Aortic smooth muscle cell (primary cell): ENCODE results near the gene CCDC124. TPM values are rescaled to one million over a fixed set of nuclear protein-coding genes. Genes with fewer than 3 reads are reported as not detected.

Experiments
- total RNA-seq: library from RNA; depleted of rRNA; stranded (reverse); fragments of >200 nt; gene quantifications from 2 replicates; pipeline ENCODE4 v1.2.3, GENCODE V29; 2014

The CCDC124 gene
- total RNA-seq = 39.7 and 50.9 TPM in 2 replicates

DNA sequence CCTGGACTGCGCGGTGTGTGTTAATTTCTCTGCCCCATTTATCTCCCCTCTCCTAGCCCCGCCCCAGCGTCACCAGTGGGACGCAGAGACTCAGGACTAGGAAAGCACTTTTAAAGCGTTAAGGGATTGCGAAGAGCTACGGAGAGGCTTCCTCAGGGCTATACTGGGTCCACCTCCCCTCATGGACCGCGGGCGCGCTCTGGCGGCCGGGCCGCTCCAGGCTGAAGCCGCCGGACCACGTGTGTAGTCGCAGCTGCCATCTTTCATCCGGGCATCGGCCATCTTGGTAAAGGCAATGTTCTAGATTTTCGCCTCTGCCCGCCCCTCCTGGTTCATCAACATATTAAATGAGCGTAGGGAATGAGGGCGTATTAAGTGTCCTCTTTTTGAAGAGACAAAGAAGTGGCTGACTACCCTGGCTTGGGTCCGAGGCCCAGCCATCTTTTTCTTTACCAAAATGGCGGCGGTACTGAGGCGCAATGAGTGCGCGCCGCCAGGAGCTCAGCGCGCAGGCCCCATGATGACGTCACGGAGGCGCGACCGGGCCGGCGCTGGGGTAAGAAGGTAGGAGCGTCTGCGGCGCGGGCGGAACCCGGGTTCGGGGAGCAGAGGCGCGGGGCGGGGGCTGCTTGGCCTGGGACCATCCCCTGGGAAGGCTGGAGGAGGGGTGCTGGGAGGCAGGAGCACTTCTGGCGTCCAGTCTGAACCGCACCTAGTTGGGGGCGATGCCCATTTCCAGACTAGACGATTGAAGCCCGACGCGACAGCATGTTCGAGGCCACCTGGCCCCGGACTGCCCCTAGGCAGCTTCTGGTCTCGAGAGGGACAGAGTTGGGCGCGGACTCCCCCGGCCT is at the start of gene CCDC124:
Gene CCDC124 (plus strand): TSS at position 531 of the 854 bp plus-strand sequence. CDS start 3,406 bp downstream, outside the sequence.

GRCh38 chr19:17966550-17967256 is 33.9 kb downstream of the CCDC124 start, which contains the start of gene KCNN1:
KCNN1 (plus strand) TSS chr19:17967107; CDS start chr19:17973889, 6,782 bp downstream.

Other genes starting within 250 kb of the CCDC124 start
- gene UNC13A, start 244.7 kb upstream of the CCDC124 start, total RNA-seq = 10.2 and 11.1 TPM in 2 replicates
- gene MAP1S, start 213.5 kb upstream of the CCDC124 start, total RNA-seq = 27.4 and 29.2 TPM in 2 replicates
- 0.68 and 0.92 TPM in 2 replicates for gene FCHO1, start 181.5 kb upstream of the CCDC124 start, total RNA-seq
- not detected in 2 replicates for gene B3GNT3, start 137.9 kb upstream of the CCDC124 start, total RNA-seq
- gene INSL3, start 111.5 kb upstream of the CCDC124 start, total RNA-seq = not detected in 2 replicates
- 2.2 and 2.3 TPM in 2 replicates for gene JAK3, start 85.0 kb upstream of the CCDC124 start, total RNA-seq
- gene RPL18A, start 73.1 kb upstream of the CCDC124 start, total RNA-seq = 1,055 and 1,148 TPM in 2 replicates
- not detected in 2 replicates for gene SLC5A5, start 61.1 kb upstream of the CCDC124 start, total RNA-seq
- not detected in 2 replicates for gene KCNN1, start 34.1 kb downstream of the CCDC124 start, total RNA-seq
- 12.2 and 32.4 TPM in 2 replicates for gene ARRDC2, start 75.2 kb downstream of the CCDC124 start, total RNA-seq
- 0.06 and 0.26 TPM in 2 replicates for gene IL12RB1, start 153.9 kb downstream of the CCDC124 start, total RNA-seq
- 3.4 and 4.5 TPM in 2 replicates for gene MAST3, start 164.8 kb downstream of the CCDC124 start, total RNA-seq
- 8.2 and 13.9 TPM in 2 replicates for gene PIK3R2, start 220.1 kb downstream of the CCDC124 start, total RNA-seq
- gene IFI30, start 240.8 kb downstream of the CCDC124 start, total RNA-seq = 39.4 and 59.7 TPM in 2 replicates